ENCODE measurements around the gene RNF126.
"Not testable (repeated sequence)": the region's sequence is repeated elsewhere in the genome, so short reads cannot be mapped to it uniquely, and the experiment has no call there.

- not testable (repeated sequence) for TF ChIP-seq CTCF (IDR thresholded peaks at IDR 0.05); POLR2AphosphoS5 (IDR thresholded peaks at IDR 0.05; ENCODE audit: insufficient read depth in 1 of 2, low read depth in 1 of 2); POLR2A (IDR thresholded peaks at IDR 0.05)
These were observed 33.5 kb downstream of the RNF126 start for GRCh38 chr19:629515-629914.
